Astrocyte of the cerebellum (primary cell): ENCODE results near the gene MRTFB.
"Not testable (repeated sequence)": the region's sequence is repeated elsewhere in the genome, so short reads cannot be mapped to it uniquely, and the experiment has no call there.

Experiments
- DNase-seq: peaks from one replicate; pipeline ENCODE4 v3.0.0-alpha.2; 2011; ENCODE audit warnings: low read depth
- H3K4me3 ChIP-seq: 2 replicates; pipeline ENCODE4 v1.5.1; 2011; ENCODE audit warnings: mild to moderate bottlenecking, low read depth, low read length, moderate library complexity
- CTCF ChIP-seq: IDR thresholded peaks from 2 replicates; pipeline ENCODE4 v1.5.1; 2012; ENCODE audit warnings: low read length, low read depth, moderate library complexity, mild to moderate bottlenecking; ENCODE audit errors: missing control alignments
- in situ Hi-C: cut with HindIII; loops from 2 replicates; pipeline ENCODE4 v1.10.0; 2017; ENCODE audit warnings: low sequenced_read_pairs

The MRTFB gene

GRCh38 chr16:14035092-14035491 is 36.0 kb upstream of the MRTFB start:
- H3K4me3 ChIP-seq = no peak overlapping the region
- TF ChIP-seq CTCF = no peak
- DNase-seq = no peak
- in situ Hi-C loops = no loop called here

GRCh38 chr16:14036889-14037288 is 34.2 kb upstream of the MRTFB start:
- in situ Hi-C loops = no loop called here
- no peak for DNase-seq
- TF ChIP-seq CTCF = no peak
- no peak overlapping the region for H3K4me3 ChIP-seq

- DNase-seq = no peak
- no peak for TF ChIP-seq CTCF
- in situ Hi-C loops = no loop called here
- no peak overlapping the region for H3K4me3 ChIP-seq
These were observed 33.2 kb upstream of the MRTFB start for GRCh38 chr16:14037960-14038359.

- no peak for DNase-seq
- H3K4me3 ChIP-seq = no peak overlapping the region
- in situ Hi-C loops = no loop called here
- no peak for TF ChIP-seq CTCF
These were observed 30.0 kb upstream of the MRTFB start for GRCh38 chr16:14041164-14041563.

- DNase-seq = no peak
- in situ Hi-C loops = no loop called here
- no peak for TF ChIP-seq CTCF
- H3K4me3 ChIP-seq = no peak overlapping the region
These were observed 28.4 kb upstream of the MRTFB start for GRCh38 chr16:14042706-14043105.

- in situ Hi-C loops = no loop called here
- TF ChIP-seq CTCF = no peak
- no peak overlapping the region for H3K4me3 ChIP-seq
- DNase-seq = no peak
These were observed 27.8 kb upstream of the MRTFB start for GRCh38 chr16:14043278-14043677.

GRCh38 chr16:14043793-14044192 is 27.3 kb upstream of the MRTFB start:
- in situ Hi-C loops = no loop called here
- DNase-seq = no peak
- TF ChIP-seq CTCF = no peak
- no peak overlapping the region for H3K4me3 ChIP-seq

- in situ Hi-C loops, H3K4me3 ChIP-seq, DNase-seq: not testable (repeated sequence)
These were observed 23.8 kb upstream of the MRTFB start for GRCh38 chr16:14047121-14047859.
